Breast epithelium (tissue), 3 donors: ENCODE data around the gene CHDH.

Experiments used
- POLR2A ChIP-seq: fragments of 450-650 bp; IDR thresholded peaks from one replicate; pipeline ENCODE4 v1.6.1; 2016; ENCODE audit warnings: antibody characterized with exemption, mild to moderate bottlenecking, moderate library complexity
- POLR2AphosphoS5 ChIP-seq, 3 donors: sonication (generic); formaldehyde crosslinking; IDR thresholded peaks; one replicate each; pipeline ENCODE4 v1.6.1; 2017; ENCODE audit warnings: antibody characterized with exemption in 3 of 3
- TF ChIP-seq, protein P1 (sequence below), 3 donors: fragments of 450-650 bp; IDR thresholded peaks; one replicate each; pipeline ENCODE4 v1.5.1; 2016 to 2017; ENCODE audit warnings: antibody characterized with exemption in 3 of 3, mild to moderate bottlenecking in 3 of 3, moderate library complexity in 3 of 3

- TF ChIP-seq, protein P1, sequence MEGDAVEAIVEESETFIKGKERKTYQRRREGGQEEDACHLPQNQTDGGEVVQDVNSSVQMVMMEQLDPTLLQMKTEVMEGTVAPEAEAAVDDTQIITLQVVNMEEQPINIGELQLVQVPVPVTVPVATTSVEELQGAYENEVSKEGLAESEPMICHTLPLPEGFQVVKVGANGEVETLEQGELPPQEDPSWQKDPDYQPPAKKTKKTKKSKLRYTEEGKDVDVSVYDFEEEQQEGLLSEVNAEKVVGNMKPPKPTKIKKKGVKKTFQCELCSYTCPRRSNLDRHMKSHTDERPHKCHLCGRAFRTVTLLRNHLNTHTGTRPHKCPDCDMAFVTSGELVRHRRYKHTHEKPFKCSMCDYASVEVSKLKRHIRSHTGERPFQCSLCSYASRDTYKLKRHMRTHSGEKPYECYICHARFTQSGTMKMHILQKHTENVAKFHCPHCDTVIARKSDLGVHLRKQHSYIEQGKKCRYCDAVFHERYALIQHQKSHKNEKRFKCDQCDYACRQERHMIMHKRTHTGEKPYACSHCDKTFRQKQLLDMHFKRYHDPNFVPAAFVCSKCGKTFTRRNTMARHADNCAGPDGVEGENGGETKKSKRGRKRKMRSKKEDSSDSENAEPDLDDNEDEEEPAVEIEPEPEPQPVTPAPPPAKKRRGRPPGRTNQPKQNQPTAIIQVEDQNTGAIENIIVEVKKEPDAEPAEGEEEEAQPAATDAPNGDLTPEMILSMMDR (IDR thresholded peaks at IDR 0.05): no peak
- TF ChIP-seq POLR2A (no peak), POLR2AphosphoS5 (IDR thresholded peaks at IDR 0.05) (no peak)
Observed at GRCh38 chr3:53780806-53781205, 65.4 kb downstream of the CHDH start.
